Vagina (tissue), 2 donors: ENCODE results near the gene CLIC1. TPM values are rescaled to one million over a fixed set of nuclear protein-coding genes. Genes with fewer than 3 reads are reported as not detected.

ENCODE experiments used
- DNase-seq, 2 donors: peaks; one replicate each; pipeline ENCODE4 v3.0.0-alpha.2; 2017; ENCODE audit errors: extremely low spot score in 2 of 2
- H3K27ac ChIP-seq: fragments of 200-600 bp; sonication (generic); one replicate; pipeline ENCODE4 v1.5.1; 2019
- H3K27me3 ChIP-seq: fragments of 200-600 bp; sonication (generic); one replicate; pipeline ENCODE4 v1.5.1; 2019
- H3K36me3 ChIP-seq, 2 donors: fragments of 200-600 bp; sonication (generic); one replicate each; pipeline ENCODE4 v1.5.1; 2017 to 2019
- H3K4me1 ChIP-seq: fragments of 200-600 bp; sonication (generic); one replicate; pipeline ENCODE4 v1.5.1; 2019
- H3K4me3 ChIP-seq, 2 donors: fragments of 200-600 bp; sonication (generic); 1 replicate in 1 of 2; 2 replicates in 1 of 2; pipeline ENCODE4 v1.5.1; 2016 to 2019
- H3K9me3 ChIP-seq: fragments of 200-600 bp; sonication (generic); one replicate; pipeline ENCODE4 v1.5.1; 2019
- CTCF ChIP-seq, 3 experiments: fragments of 450-650 bp in 2 of 3; fragments of 200-600 bp in 1 of 3; sonication (generic) in 1 of 3; IDR thresholded peaks; one replicate each; pipeline ENCODE4 v1.5.1; 2017 to 2019; ENCODE audit warnings: antibody characterized with exemption in 3 of 3, mild to moderate bottlenecking in 2 of 3, moderate library complexity in 2 of 3
- POLR2A ChIP-seq, 2 donors: fragments of 450-650 bp; IDR thresholded peaks; one replicate each; pipeline ENCODE4 v1.6.1; 2017; ENCODE audit warnings: antibody characterized with exemption in 2 of 2, mild to moderate bottlenecking in 2 of 2, moderate library complexity in 2 of 2
- POLR2AphosphoS5 ChIP-seq, 2 donors: sonication (generic); formaldehyde crosslinking; IDR thresholded peaks; one replicate each; pipeline ENCODE4 v1.9.0; 2017; ENCODE audit warnings: antibody characterized with exemption in 2 of 2, mild to moderate bottlenecking in 2 of 2, low read depth in 1 of 2; ENCODE audit not compliant: insufficient read depth in 1 of 2
- intact Hi-C: fragments of 100-400 bp; cut with DNase I; formaldehyde crosslinking; loops from one replicate; pipeline ENCODE4 v1.15.1; 2023
- total RNA-seq: library from RNA; depleted of rRNA; stranded (reverse); fragments of >200 nt; gene quantifications from one replicate; pipeline ENCODE4 v1.2.3, GENCODE V29; 2016

The CLIC1 gene
- total RNA-seq, 1 donor from 2014 or later = 250 TPM

- peak in 1 of 2 donors; percentile 99 for DNase-seq
- H3K4me3 ChIP-seq = peak within 1 kb of the TSS; percentile 65 to 86
- intact Hi-C loops = loop anchor here (5.0 to 10.0 kb wide), 3 partner anchors 55 to 72 kb away; partner anchors contain the start of genes LY6G5C and VARS1
- TF ChIP-seq POLR2A (IDR thresholded peaks at IDR 0.05) (peak in 1 of 2 donors; percentile 72), CTCF (IDR thresholded peaks at IDR 0.05) (no peak), POLR2AphosphoS5 (IDR thresholded peaks at IDR 0.05; ENCODE audit: insufficient read depth in 1 of 2, low read depth in 1 of 2) (peak; percentile 93 to 97)
- peaks cover 43% of the 10 kb centered on the region for H3K4me1 ChIP-seq
- H3K36me3 ChIP-seq = no peaks in the 10 kb centered on the region
- no peaks in the 10 kb centered on the region for H3K9me3 ChIP-seq
- peak within 1 kb of the TSS; percentile 96 for H3K27ac ChIP-seq
- no peaks in the 10 kb centered on the region for H3K27me3 ChIP-seq
Observed at GRCh38 chr6:31739639-31740396, 3.5 kb upstream of the CLIC1 start, which contains the start of gene MSH5. Gene MSH5 (plus strand): TSS chr6:31740005. CDS start chr6:31740467, 462 bp downstream.

- TF ChIP-seq POLR2AphosphoS5 (IDR thresholded peaks at IDR 0.05; ENCODE audit: insufficient read depth in 1 of 2, low read depth in 1 of 2) (peak in 1 of 2 donors; percentile 25), POLR2A (IDR thresholded peaks at IDR 0.05) (no peak)
- H3K4me1 ChIP-seq = peaks cover 58% of the 10 kb centered on the region
Observed at GRCh38 chr6:31737991-31738979, 2.0 kb upstream of the CLIC1 start.

GRCh38 chr6:31737315-31737990 is 1.1 kb upstream of the CLIC1 start:
- intact Hi-C loops = loop anchor here (5.0 to 10.0 kb wide), 3 partner anchors 53 to 75 kb away; partner anchors contain the start of genes LY6G5C and VARS1
- Histone ChIP-seq H3K27me3 (no peaks in the 10 kb centered on the region), H3K9me3 (no peaks in the 10 kb centered on the region), H3K4me3 (peak overlapping the region in 1 of 2 donors; percentile 67), H3K4me1 (peaks cover 60% of the 10 kb centered on the region), H3K36me3 (peaks cover 3 to 18% of the 10 kb centered on the region in 2 donors), H3K27ac (peak overlapping the region; percentile 96)
- no peak for DNase-seq
- TF ChIP-seq CTCF (IDR thresholded peaks at IDR 0.05) (no peak), POLR2A (IDR thresholded peaks at IDR 0.05) (no peak), POLR2AphosphoS5 (IDR thresholded peaks at IDR 0.05; ENCODE audit: insufficient read depth in 1 of 2, low read depth in 1 of 2) (no peak)

More at GRCh38 chr6:31737991-31738979, 2.0 kb upstream of the CLIC1 start:
- peak overlapping the region; percentile 96 for H3K27ac ChIP-seq
- no peaks in the 10 kb centered on the region for H3K9me3 ChIP-seq
- intact Hi-C loops = loop anchor here (5.0 to 10.0 kb wide), 3 partner anchors 53 to 74 kb away; partner anchors contain the start of genes LY6G5C and VARS1
- DNase-seq = no peak
- no peaks in the 10 kb centered on the region for H3K27me3 ChIP-seq
- H3K36me3 ChIP-seq = peaks cover 0 to 10% of the 10 kb centered on the region in 2 donors
- no peak overlapping the region for H3K4me3 ChIP-seq

GRCh38 chr6:31736768-31737314 is 511 bp upstream of the CLIC1 start:
- Histone ChIP-seq H3K4me3 (peak overlapping the region; percentile 67 to 82), H3K9me3 (no peaks in the 10 kb centered on the region), H3K4me1 (peaks cover 60% of the 10 kb centered on the region), H3K27ac (peak overlapping the region; percentile 96), H3K36me3 (peaks cover 3 to 25% of the 10 kb centered on the region in 2 donors), H3K27me3 (no peaks in the 10 kb centered on the region)
- intact Hi-C loops = loop anchor here (5.0 to 10.0 kb wide), 3 partner anchors 52 to 75 kb away; partner anchors contain the start of genes LY6G5C and VARS1
- TF ChIP-seq POLR2AphosphoS5 (IDR thresholded peaks at IDR 0.05; ENCODE audit: insufficient read depth in 1 of 2, low read depth in 1 of 2) (no peak), POLR2A (IDR thresholded peaks at IDR 0.05) (no peak), CTCF (IDR thresholded peaks at IDR 0.05) (no peak)
- DNase-seq = no peak
